ENCODE measurements around the gene CRTAP.
A peak's percentile ranks its signal among the peaks of the same experiment; 100 is the strongest.
"Not testable (repeated sequence)": the region's sequence is repeated elsewhere in the genome, so short reads cannot be mapped to it uniquely, and the experiment has no call there.

CRTAP gene

GRCh38 chr3:33113772-33114621 lies at the start of gene CRTAP:
Gene CRTAP, plus strand, starts transcription at chr3:33114014. Its CDS starts 64 bp downstream, at chr3:33114078.
- peak; percentile 74 to 79 for DNase-seq (ENCODE audit: low read depth in 1 of 2, low spot score in 1 of 2)

GRCh38 chr3:33064929-33065328 lies 48.9 kb upstream of the CRTAP start:
- DNase-seq (ENCODE audit: low read depth in 1 of 2, low spot score in 1 of 2) = no peak

GRCh38 chr3:33067484-33067883 lies 46.3 kb upstream of the CRTAP start:
- no peak for DNase-seq (ENCODE audit: low read depth in 1 of 2, low spot score in 1 of 2)

- DNase-seq (ENCODE audit: low read depth in 1 of 2, low spot score in 1 of 2) = not testable (repeated sequence)
Observed at GRCh38 chr3:33069862-33070261, 44.0 kb upstream of the CRTAP start.

- no peak for DNase-seq (ENCODE audit: low read depth in 1 of 2, low spot score in 1 of 2)
Observed at GRCh38 chr3:33071181-33071580, 42.6 kb upstream of the CRTAP start.

- no peak for DNase-seq (ENCODE audit: low read depth in 1 of 2, low spot score in 1 of 2)
Observed at GRCh38 chr3:33071946-33072345, 41.9 kb upstream of the CRTAP start.

GRCh38 chr3:33074217-33075067 lies 39.4 kb upstream of the CRTAP start:
- peak; percentile 38 to 47 for DNase-seq (ENCODE audit: low read depth in 1 of 2, low spot score in 1 of 2)

GRCh38 chr3:33075995-33076394 lies 37.8 kb upstream of the CRTAP start:
- no peak for DNase-seq (ENCODE audit: low read depth in 1 of 2, low spot score in 1 of 2)

- DNase-seq (ENCODE audit: low read depth in 1 of 2, low spot score in 1 of 2) = no peak
Observed at GRCh38 chr3:33076952-33077351, 36.9 kb upstream of the CRTAP start.

GRCh38 chr3:33077976-33078375 lies 35.8 kb upstream of the CRTAP start:
- no peak for DNase-seq (ENCODE audit: low read depth in 1 of 2, low spot score in 1 of 2)

GRCh38 chr3:33079813-33080212 lies 34.0 kb upstream of the CRTAP start:
- not testable (repeated sequence) for DNase-seq (ENCODE audit: low read depth in 1 of 2, low spot score in 1 of 2)

- no peak for DNase-seq (ENCODE audit: low read depth in 1 of 2, low spot score in 1 of 2)
Observed at GRCh38 chr3:33081812-33082211, 32.0 kb upstream of the CRTAP start.

- DNase-seq (ENCODE audit: low read depth in 1 of 2, low spot score in 1 of 2) = no peak
Observed at GRCh38 chr3:33083958-33084357, 29.9 kb upstream of the CRTAP start.

GRCh38 chr3:33088691-33089090 lies 25.1 kb upstream of the CRTAP start:
- DNase-seq (ENCODE audit: low read depth in 1 of 2, low spot score in 1 of 2) = no peak

GRCh38 chr3:33089515-33089914 lies 24.3 kb upstream of the CRTAP start:
- no peak for DNase-seq (ENCODE audit: low read depth in 1 of 2, low spot score in 1 of 2)

GRCh38 chr3:33091746-33092145 lies 22.1 kb upstream of the CRTAP start:
- no peak for DNase-seq (ENCODE audit: low read depth in 1 of 2, low spot score in 1 of 2)

GRCh38 chr3:33092496-33093254 lies 21.1 kb upstream of the CRTAP start:
- DNase-seq (ENCODE audit: low read depth in 1 of 2, low spot score in 1 of 2) = no peak

GRCh38 chr3:33093847-33094246 lies 20.0 kb upstream of the CRTAP start:
- no peak for DNase-seq (ENCODE audit: low read depth in 1 of 2, low spot score in 1 of 2)

- no peak for DNase-seq (ENCODE audit: low read depth in 1 of 2, low spot score in 1 of 2)
Observed at GRCh38 chr3:33095436-33095835, 18.4 kb upstream of the CRTAP start.

GRCh38 chr3:33096093-33096868 lies 17.5 kb upstream of the CRTAP start:
- peak; percentile 14 to 15 for DNase-seq (ENCODE audit: low read depth in 1 of 2, low spot score in 1 of 2)
